ENCODE measurements around the gene AEN. TPM values are rescaled to one million over a fixed set of nuclear protein-coding genes. Genes with fewer than 3 reads are reported as not detected.
A peak's percentile ranks its signal among the peaks of the same experiment; 100 is the strongest.

AEN gene
- polyA plus RNA-seq, 4 donors, result 5.4 to 16.8 (median 11.3) TPM

- Histone ChIP-seq H3K4me1 (ENCODE audit: control insufficient read depth in 3 of 3, insufficient read depth in 2 of 3, low read depth in 1 of 3, low read length in 2 of 3) (no peaks in the 10 kb centered on the region), H3K4me3 (ENCODE audit: low read depth in 1 of 3, low read length in 3 of 3) (no peak overlapping the region), H3K27me3 (ENCODE audit: control insufficient read depth in 3 of 3, insufficient read depth in 3 of 3, low read length in 3 of 3) (no peaks in the 10 kb centered on the region), H3K36me3 (ENCODE audit: control insufficient read depth in 3 of 3, insufficient read depth in 2 of 3, low read depth in 1 of 3, low read length in 3 of 3) (no peaks in the 10 kb centered on the region), H3K9me3 (ENCODE audit: control insufficient read depth in 2 of 2, insufficient read depth in 1 of 2, low read depth in 1 of 2, low read length in 1 of 2) (no peaks in the 10 kb centered on the region), H3K27ac (ENCODE audit: low read depth in 1 of 3, low read length in 2 of 3) (no peak overlapping the region)
- 33 to 42% (median 36%) methylated on average over 13 of the region's 13 CpGs for WGBS, 3 donors
- no peak for FAIRE-seq
- peak in 1 of 2 donors; percentile 47 for DNase-seq
These were observed 36.4 kb downstream of the AEN start for GRCh38 chr15:88657326-88658069.

GRCh38 chr15:88658070-88658965 is 37.2 kb downstream of the AEN start:
- Histone ChIP-seq H3K4me1 (ENCODE audit: control insufficient read depth in 3 of 3, insufficient read depth in 2 of 3, low read depth in 1 of 3, low read length in 2 of 3) (no peaks in the 10 kb centered on the region), H3K36me3 (ENCODE audit: control insufficient read depth in 3 of 3, insufficient read depth in 2 of 3, low read depth in 1 of 3, low read length in 3 of 3) (no peaks in the 10 kb centered on the region), H3K4me3 (ENCODE audit: low read depth in 1 of 3, low read length in 3 of 3) (no peak overlapping the region), H3K9me3 (ENCODE audit: control insufficient read depth in 2 of 2, insufficient read depth in 1 of 2, low read depth in 1 of 2, low read length in 1 of 2) (no peaks in the 10 kb centered on the region), H3K27me3 (ENCODE audit: control insufficient read depth in 3 of 3, insufficient read depth in 3 of 3, low read length in 3 of 3) (no peaks in the 10 kb centered on the region), H3K27ac (ENCODE audit: low read depth in 1 of 3, low read length in 2 of 3) (no peak overlapping the region)
- DNase-seq (no peak), FAIRE-seq (no peak)
- WGBS, 3 donors, result 74 to 79% (median 78%) methylated on average over 13 of the region's 13 CpGs

- Histone ChIP-seq H3K4me3 (ENCODE audit: low read depth in 1 of 3, low read length in 3 of 3) (no peak overlapping the region), H3K9me3 (ENCODE audit: control insufficient read depth in 2 of 2, insufficient read depth in 1 of 2, low read depth in 1 of 2, low read length in 1 of 2) (no peaks in the 10 kb centered on the region), H3K27me3 (ENCODE audit: control insufficient read depth in 3 of 3, insufficient read depth in 3 of 3, low read length in 3 of 3) (no peaks in the 10 kb centered on the region), H3K36me3 (ENCODE audit: control insufficient read depth in 3 of 3, insufficient read depth in 2 of 3, low read depth in 1 of 3, low read length in 3 of 3) (no peaks in the 10 kb centered on the region), H3K4me1 (ENCODE audit: control insufficient read depth in 3 of 3, insufficient read depth in 2 of 3, low read depth in 1 of 3, low read length in 2 of 3) (no peaks in the 10 kb centered on the region), H3K27ac (ENCODE audit: low read depth in 1 of 3, low read length in 2 of 3) (no peak overlapping the region)
- DNase-seq (no peak), FAIRE-seq (no peak)
- 74 to 81% (median 79%) methylated on average over 18 of the region's 18 CpGs for WGBS, 3 donors
These were observed 38.1 kb downstream of the AEN start for GRCh38 chr15:88658972-88659931.

GRCh38 chr15:88661041-88661700 is 40.0 kb downstream of the AEN start:
- Histone ChIP-seq H3K27ac (ENCODE audit: low read depth in 1 of 3, low read length in 2 of 3) (no peak overlapping the region), H3K4me3 (ENCODE audit: low read depth in 1 of 3, low read length in 3 of 3) (no peak overlapping the region), H3K36me3 (ENCODE audit: control insufficient read depth in 3 of 3, insufficient read depth in 2 of 3, low read depth in 1 of 3, low read length in 3 of 3) (no peaks in the 10 kb centered on the region), H3K4me1 (ENCODE audit: control insufficient read depth in 3 of 3, insufficient read depth in 2 of 3, low read depth in 1 of 3, low read length in 2 of 3) (no peaks in the 10 kb centered on the region), H3K27me3 (ENCODE audit: control insufficient read depth in 3 of 3, insufficient read depth in 3 of 3, low read length in 3 of 3) (no peaks in the 10 kb centered on the region), H3K9me3 (ENCODE audit: control insufficient read depth in 2 of 2, insufficient read depth in 1 of 2, low read depth in 1 of 2, low read length in 1 of 2) (no peaks in the 10 kb centered on the region)
- DNase-seq, result no peak
- no peak for FAIRE-seq

GRCh38 chr15:88661761-88662556 is 40.8 kb downstream of the AEN start:
- no peak for FAIRE-seq
- H3K27ac ChIP-seq (ENCODE audit: low read depth in 1 of 3, low read length in 2 of 3), result no peak overlapping the region
- H3K27me3 ChIP-seq (ENCODE audit: control insufficient read depth in 3 of 3, insufficient read depth in 3 of 3, low read length in 3 of 3), result no peaks in the 10 kb centered on the region
- no peaks in the 10 kb centered on the region for H3K9me3 ChIP-seq (ENCODE audit: control insufficient read depth in 2 of 2, insufficient read depth in 1 of 2, low read depth in 1 of 2, low read length in 1 of 2)
- 67 to 73% (median 70%) methylated on average over 4 of the region's 4 CpGs for WGBS, 3 donors
- no peak for DNase-seq
- H3K4me3 ChIP-seq (ENCODE audit: low read depth in 1 of 3, low read length in 3 of 3), result no peak overlapping the region
- H3K36me3 ChIP-seq (ENCODE audit: control insufficient read depth in 3 of 3, insufficient read depth in 2 of 3, low read depth in 1 of 3, low read length in 3 of 3), result no peaks in the 10 kb centered on the region
- no peaks in the 10 kb centered on the region for H3K4me1 ChIP-seq (ENCODE audit: control insufficient read depth in 3 of 3, insufficient read depth in 2 of 3, low read depth in 1 of 3, low read length in 2 of 3)

- FAIRE-seq (no peak), DNase-seq (no peak)
- H3K36me3 ChIP-seq (ENCODE audit: control insufficient read depth in 3 of 3, insufficient read depth in 2 of 3, low read depth in 1 of 3, low read length in 3 of 3), result no peaks in the 10 kb centered on the region
- WGBS, 3 donors, result 76 to 87% (median 87%) methylated on average over 6 of the region's 6 CpGs
- no peak overlapping the region for H3K27ac ChIP-seq (ENCODE audit: low read depth in 1 of 3, low read length in 2 of 3)
- no peaks in the 10 kb centered on the region for H3K9me3 ChIP-seq (ENCODE audit: control insufficient read depth in 2 of 2, insufficient read depth in 1 of 2, low read depth in 1 of 2, low read length in 1 of 2)
- H3K27me3 ChIP-seq (ENCODE audit: control insufficient read depth in 3 of 3, insufficient read depth in 3 of 3, low read length in 3 of 3), result no peaks in the 10 kb centered on the region
- H3K4me1 ChIP-seq (ENCODE audit: control insufficient read depth in 3 of 3, insufficient read depth in 2 of 3, low read depth in 1 of 3, low read length in 2 of 3), result no peaks in the 10 kb centered on the region
- no peak overlapping the region for H3K4me3 ChIP-seq (ENCODE audit: low read depth in 1 of 3, low read length in 3 of 3)
These were observed 42.0 kb downstream of the AEN start for GRCh38 chr15:88663141-88663621.

- Histone ChIP-seq H3K4me3 (ENCODE audit: low read depth in 1 of 3, low read length in 3 of 3) (no peak overlapping the region), H3K4me1 (ENCODE audit: control insufficient read depth in 3 of 3, insufficient read depth in 2 of 3, low read depth in 1 of 3, low read length in 2 of 3) (no peaks in the 10 kb centered on the region), H3K27ac (ENCODE audit: low read depth in 1 of 3, low read length in 2 of 3) (no peak overlapping the region), H3K27me3 (ENCODE audit: control insufficient read depth in 3 of 3, insufficient read depth in 3 of 3, low read length in 3 of 3) (no peaks in the 10 kb centered on the region), H3K36me3 (ENCODE audit: control insufficient read depth in 3 of 3, insufficient read depth in 2 of 3, low read depth in 1 of 3, low read length in 3 of 3) (no peaks in the 10 kb centered on the region), H3K9me3 (ENCODE audit: control insufficient read depth in 2 of 2, insufficient read depth in 1 of 2, low read depth in 1 of 2, low read length in 1 of 2) (no peaks in the 10 kb centered on the region)
- 68 to 84% (median 80%) methylated on average over 7 of the region's 7 CpGs for WGBS, 3 donors
- no peak for FAIRE-seq
- DNase-seq, result peak in 1 of 2 donors; percentile 42
These were observed 43.1 kb downstream of the AEN start for GRCh38 chr15:88664151-88664778.

All from small intestine (tissue), 7 donors.